Neural cell (in vitro differentiated cells): ENCODE results near the gene KIF2A. TPM values are rescaled to one million over a fixed set of nuclear protein-coding genes. Genes with fewer than 3 reads are reported as not detected.

Source experiments
- H2AFZ ChIP-seq: fragments of 200-600, 300-800 bp; sonication (generic), shearing (Covaris generic); 2 replicates; pipeline ENCODE4 v1.6.0; 2014; ENCODE audit warnings: low read depth, mild to moderate bottlenecking, antibody characterized with exemption, low read length, moderate library complexity
- H3F3A ChIP-seq: fragments of 200-600 bp; shearing (Covaris generic); 2 replicates; pipeline ENCODE4 v1.6.1; 2016; ENCODE audit warnings: mild to moderate bottlenecking, moderate library complexity, mixed read lengths, antibody characterized with exemption, low read length; ENCODE audit not compliant: insufficient read depth, poor library complexity, severe bottlenecking
- H3K27ac ChIP-seq: fragments of 200-600, 300-800 bp; sonication (generic), shearing (Covaris generic); 2 replicates; pipeline ENCODE4 v1.5.1; 2014; ENCODE audit warnings: mild to moderate bottlenecking, low read length, moderate library complexity
- H3K27me3 ChIP-seq: fragments of 300-800, 200-600 bp; sonication (generic), shearing (Covaris generic); 2 replicates; pipeline ENCODE4 v1.6.0; 2014; ENCODE audit warnings: mild to moderate bottlenecking, low read depth, low read length, moderate library complexity; ENCODE audit not compliant: insufficient read depth
- H3K36me3 ChIP-seq: fragments of 300-800, 200-600 bp; sonication (generic), shearing (Covaris generic); 2 replicates; pipeline ENCODE4 v1.5.1; 2014; ENCODE audit warnings: mild to moderate bottlenecking, antibody characterized with exemption, low read length, moderate library complexity; ENCODE audit not compliant: insufficient read depth
- H3K4me2 ChIP-seq: fragments of 300-800, 200-600 bp; sonication (generic), shearing (Covaris generic); 2 replicates; pipeline ENCODE4 v1.6.0; 2014; ENCODE audit warnings: mild to moderate bottlenecking, low read length
- H3K4me3 ChIP-seq: fragments of 300-800, 200-600 bp; sonication (generic), shearing (Covaris generic); 2 replicates; pipeline ENCODE4 v1.5.1; 2014; ENCODE audit warnings: mild to moderate bottlenecking, low read length, moderate library complexity
- H3K79me2 ChIP-seq: fragments of 200-600 bp; shearing (Covaris generic); replicated peaks from 2 replicates; pipeline ENCODE4 v1.6.0; 2014; ENCODE audit warnings: mild to moderate bottlenecking, low read length, moderate library complexity; ENCODE audit not compliant: insufficient read depth
- H3K9ac ChIP-seq: fragments of 300-800, 200-600 bp; sonication (generic), shearing (Covaris generic); 2 replicates; pipeline ENCODE4 v1.6.1; 2016; ENCODE audit warnings: mild to moderate bottlenecking, low read length, mixed read lengths
- H3K9me2 ChIP-seq: fragments of 200-600 bp; shearing (Covaris generic); 2 replicates; pipeline ENCODE4 v1.6.1; 2016; ENCODE audit warnings: mild to moderate bottlenecking, low read length, mixed read lengths; ENCODE audit not compliant: insufficient read depth
- H3K9me3 ChIP-seq: fragments of 200-600, 300-800 bp; sonication (generic), shearing (Covaris generic); 2 replicates; pipeline ENCODE4 v1.6.1; 2016; ENCODE audit warnings: mild to moderate bottlenecking, mixed run types, low read length, moderate library complexity, mixed read lengths
- H4K20me1 ChIP-seq: fragments of 200-600 bp; shearing (Covaris generic); 2 replicates; pipeline ENCODE4 v1.6.1; 2016; ENCODE audit warnings: mild to moderate bottlenecking, mixed run types; ENCODE audit not compliant: insufficient read depth
- EP300 ChIP-seq: fragments of 450-650 bp; conservative IDR thresholded peaks from 2 replicates; pipeline ENCODE4 v1.6.1; 2014; ENCODE audit warnings: antibody characterized with exemption, mild to moderate bottlenecking, moderate library complexity; ENCODE audit not compliant: poor library complexity, severe bottlenecking
- EZH2 ChIP-seq: fragments of 200-600, 300-800 bp; shearing (Covaris generic), sonication (generic); IDR thresholded peaks from 2 replicates; pipeline ENCODE4 v1.6.1; 2014; ENCODE audit warnings: antibody characterized with exemption, low read length, borderline replicate concordance, mild to moderate bottlenecking; ENCODE audit not compliant: insufficient read depth, poor library complexity, severe bottlenecking
- MXI1 ChIP-seq: fragments of 450-650 bp; conservative IDR thresholded peaks from 2 replicates; pipeline ENCODE4 v1.6.1; 2014; ENCODE audit warnings: antibody characterized with exemption, mild to moderate bottlenecking; ENCODE audit not compliant: poor library complexity, severe bottlenecking
- POLR2AphosphoS5 ChIP-seq: IDR thresholded peaks from 2 replicates; pipeline ENCODE4 v1.6.1; 2012
- RAD21 ChIP-seq: fragments of 450-650 bp; conservative IDR thresholded peaks from 2 replicates; pipeline ENCODE4 v1.6.1; 2014; ENCODE audit warnings: antibody characterized with exemption, mild to moderate bottlenecking, moderate library complexity
- SMC3 ChIP-seq: fragments of 450-650 bp; conservative IDR thresholded peaks from 2 replicates; pipeline ENCODE4 v1.6.1; 2014; ENCODE audit warnings: antibody characterized with exemption, mild to moderate bottlenecking, moderate library complexity; ENCODE audit not compliant: poor library complexity
- TAF1 ChIP-seq: IDR thresholded peaks from 2 replicates; pipeline ENCODE4 v1.6.1; 2012; ENCODE audit warnings: low read depth
- polyA plus RNA-seq: library from polyadenylated mRNA; depleted of rRNA; stranded (reverse); fragments of >200 nt; gene quantifications from 2 replicates; pipeline ENCODE4 v1.2.3, GENCODE V29; 2014
- TF ChIP-seq, protein P1 (sequence below): IDR thresholded peaks from 2 replicates; pipeline ENCODE4 v1.6.1; 2012; ENCODE audit warnings: borderline replicate concordance
- TF ChIP-seq, protein P2 (sequence below): fragments of 450-650 bp; IDR thresholded peaks from 2 replicates; pipeline ENCODE4 v1.5.1; 2014; ENCODE audit warnings: antibody characterized with exemption, mild to moderate bottlenecking, moderate library complexity; ENCODE audit not compliant: poor library complexity, severe bottlenecking

The KIF2A gene
- polyA plus RNA-seq, 1 donor from 2014 or later: 68.4 TPM

DNA sequence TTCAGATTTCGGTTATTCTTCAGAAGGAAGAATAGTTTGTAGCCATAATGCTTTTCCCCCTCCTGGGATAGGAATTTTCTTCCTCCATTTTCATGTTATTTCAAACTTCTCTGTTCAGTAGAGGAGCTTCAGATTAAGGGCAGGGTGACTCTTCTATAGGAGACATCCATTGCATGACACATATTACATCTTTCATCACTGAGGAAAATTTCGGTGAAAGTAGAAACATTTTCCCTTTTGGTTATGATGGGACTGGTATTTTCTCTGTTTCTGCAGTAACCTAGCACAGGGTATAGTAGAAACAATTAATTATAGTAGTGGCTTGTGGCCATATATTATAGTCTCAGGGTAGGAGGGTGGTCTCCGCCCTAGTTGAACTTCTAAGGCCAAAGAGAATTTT lies 107.7 kb downstream of the KIF2A start:
- Histone ChIP-seq H3K9ac (peak overlapping the region; percentile 74), H4K20me1 (no peaks in the 10 kb centered on the region), H3K9me3 (no peaks in the 10 kb centered on the region), H2AFZ (no peak overlapping the region), H3K27ac (no peak overlapping the region), H3K27me3 (no peaks in the 10 kb centered on the region), H3F3A (no peaks in the 10 kb centered on the region), H3K9me2 (no peaks in the 10 kb centered on the region), H3K4me3 (peak overlapping the region; percentile 77), H3K4me2 (peak overlapping the region; percentile 82), H3K79me2 (peaks cover 38% of the 10 kb centered on the region), H3K36me3 (no peaks in the 10 kb centered on the region)
- TF ChIP-seq EZH2 (no peak), EP300 (no peak), RAD21 (no peak), TAF1 (no peak), MXI1 (no peak), SMC3 (no peak), POLR2AphosphoS5 (no peak)
- TF ChIP-seq, protein P1, sequence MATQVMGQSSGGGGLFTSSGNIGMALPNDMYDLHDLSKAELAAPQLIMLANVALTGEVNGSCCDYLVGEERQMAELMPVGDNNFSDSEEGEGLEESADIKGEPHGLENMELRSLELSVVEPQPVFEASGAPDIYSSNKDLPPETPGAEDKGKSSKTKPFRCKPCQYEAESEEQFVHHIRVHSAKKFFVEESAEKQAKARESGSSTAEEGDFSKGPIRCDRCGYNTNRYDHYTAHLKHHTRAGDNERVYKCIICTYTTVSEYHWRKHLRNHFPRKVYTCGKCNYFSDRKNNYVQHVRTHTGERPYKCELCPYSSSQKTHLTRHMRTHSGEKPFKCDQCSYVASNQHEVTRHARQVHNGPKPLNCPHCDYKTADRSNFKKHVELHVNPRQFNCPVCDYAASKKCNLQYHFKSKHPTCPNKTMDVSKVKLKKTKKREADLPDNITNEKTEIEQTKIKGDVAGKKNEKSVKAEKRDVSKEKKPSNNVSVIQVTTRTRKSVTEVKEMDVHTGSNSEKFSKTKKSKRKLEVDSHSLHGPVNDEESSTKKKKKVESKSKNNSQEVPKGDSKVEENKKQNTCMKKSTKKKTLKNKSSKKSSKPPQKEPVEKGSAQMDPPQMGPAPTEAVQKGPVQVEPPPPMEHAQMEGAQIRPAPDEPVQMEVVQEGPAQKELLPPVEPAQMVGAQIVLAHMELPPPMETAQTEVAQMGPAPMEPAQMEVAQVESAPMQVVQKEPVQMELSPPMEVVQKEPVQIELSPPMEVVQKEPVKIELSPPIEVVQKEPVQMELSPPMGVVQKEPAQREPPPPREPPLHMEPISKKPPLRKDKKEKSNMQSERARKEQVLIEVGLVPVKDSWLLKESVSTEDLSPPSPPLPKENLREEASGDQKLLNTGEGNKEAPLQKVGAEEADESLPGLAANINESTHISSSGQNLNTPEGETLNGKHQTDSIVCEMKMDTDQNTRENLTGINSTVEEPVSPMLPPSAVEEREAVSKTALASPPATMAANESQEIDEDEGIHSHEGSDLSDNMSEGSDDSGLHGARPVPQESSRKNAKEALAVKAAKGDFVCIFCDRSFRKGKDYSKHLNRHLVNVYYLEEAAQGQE: no peak
- TF ChIP-seq, protein P2, sequence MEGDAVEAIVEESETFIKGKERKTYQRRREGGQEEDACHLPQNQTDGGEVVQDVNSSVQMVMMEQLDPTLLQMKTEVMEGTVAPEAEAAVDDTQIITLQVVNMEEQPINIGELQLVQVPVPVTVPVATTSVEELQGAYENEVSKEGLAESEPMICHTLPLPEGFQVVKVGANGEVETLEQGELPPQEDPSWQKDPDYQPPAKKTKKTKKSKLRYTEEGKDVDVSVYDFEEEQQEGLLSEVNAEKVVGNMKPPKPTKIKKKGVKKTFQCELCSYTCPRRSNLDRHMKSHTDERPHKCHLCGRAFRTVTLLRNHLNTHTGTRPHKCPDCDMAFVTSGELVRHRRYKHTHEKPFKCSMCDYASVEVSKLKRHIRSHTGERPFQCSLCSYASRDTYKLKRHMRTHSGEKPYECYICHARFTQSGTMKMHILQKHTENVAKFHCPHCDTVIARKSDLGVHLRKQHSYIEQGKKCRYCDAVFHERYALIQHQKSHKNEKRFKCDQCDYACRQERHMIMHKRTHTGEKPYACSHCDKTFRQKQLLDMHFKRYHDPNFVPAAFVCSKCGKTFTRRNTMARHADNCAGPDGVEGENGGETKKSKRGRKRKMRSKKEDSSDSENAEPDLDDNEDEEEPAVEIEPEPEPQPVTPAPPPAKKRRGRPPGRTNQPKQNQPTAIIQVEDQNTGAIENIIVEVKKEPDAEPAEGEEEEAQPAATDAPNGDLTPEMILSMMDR: no peak

GRCh38 chr5:62418462-62419076 lies 112.6 kb downstream of the KIF2A start:
- H3K9me3 ChIP-seq: no peaks in the 10 kb centered on the region
- no peaks in the 10 kb centered on the region for H3F3A ChIP-seq
- H2AFZ ChIP-seq: no peak overlapping the region
- H3K4me2 ChIP-seq: no peak overlapping the region
- H3K27ac ChIP-seq: no peak overlapping the region
- H3K9me2 ChIP-seq: no peaks in the 10 kb centered on the region
- no peaks in the 10 kb centered on the region for H3K36me3 ChIP-seq
- no peak overlapping the region for H3K4me3 ChIP-seq
- H3K9ac ChIP-seq: no peak overlapping the region
- TF ChIP-seq, protein P1: no peak
- TF ChIP-seq RAD21: no peak
- TF ChIP-seq EZH2: no peak
- TF ChIP-seq POLR2AphosphoS5: no peak
- no peak for TF ChIP-seq EP300
- TF ChIP-seq MXI1: no peak
- no peak for TF ChIP-seq TAF1
- TF ChIP-seq, protein P2: no peak
- TF ChIP-seq SMC3: no peak
- H3K79me2 ChIP-seq: peaks cover 35% of the 10 kb centered on the region
- no peaks in the 10 kb centered on the region for H4K20me1 ChIP-seq
- H3K27me3 ChIP-seq: no peaks in the 10 kb centered on the region
